ENCODE results near the gene RCBTB1. TPM values are rescaled to one million over a fixed set of nuclear protein-coding genes. Genes with fewer than 3 reads are reported as not detected.

The RCBTB1 gene
- total RNA-seq, 1 donor from 2014 or later: 54.2 TPM

DNA sequence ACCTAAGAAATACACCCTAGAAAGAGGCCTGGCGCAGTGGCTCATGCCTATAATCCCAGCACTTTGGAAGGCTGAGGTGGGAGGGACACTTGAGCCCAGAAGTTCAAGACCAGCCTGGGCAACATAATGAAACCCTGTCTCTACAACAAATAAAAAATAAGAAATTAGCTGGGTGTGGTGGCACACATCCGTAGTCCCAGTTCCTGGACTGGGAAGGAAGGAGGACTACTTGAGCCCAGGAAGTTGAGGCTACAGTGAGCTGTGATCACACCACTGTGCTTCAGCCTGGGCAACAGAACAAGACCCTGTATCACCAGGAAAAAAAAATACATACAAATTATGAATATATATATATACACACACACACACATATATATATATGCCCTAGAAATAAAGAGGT, 47.0 kb downstream of the RCBTB1 start:
- H3K36me3 Mint-ChIP-seq: peaks cover 30% of the 10 kb centered on the region
- no peaks in the 10 kb centered on the region for H3K27me3 ChIP-seq

GRCh38 chr13:49536144-49536873, 49.0 kb downstream of the RCBTB1 start:
- Mint-ChIP-seq H3K9me3 (no peaks in the 10 kb centered on the region), H3K4me1 (peaks cover 9% of the 10 kb centered on the region), H3K27me3 (ENCODE audit: insufficient read depth, low read depth) (no peaks in the 10 kb centered on the region), H3K27ac (no peak overlapping the region), H3K36me3 (peaks cover 41% of the 10 kb centered on the region), H3K4me3 (no peak overlapping the region)
- no peak overlapping the region for H3K4me3 ChIP-seq
- peaks cover 2% of the 10 kb centered on the region for H3K36me3 ChIP-seq
- no peak overlapping the region for H3K9ac ChIP-seq
- TF ChIP-seq EZH2phosphoT487 (IDR thresholded peaks at IDR 0.05) (no peak), EZH2 (IDR thresholded peaks at IDR 0.05) (no peak)
- TF ChIP-seq, protein P1, sequence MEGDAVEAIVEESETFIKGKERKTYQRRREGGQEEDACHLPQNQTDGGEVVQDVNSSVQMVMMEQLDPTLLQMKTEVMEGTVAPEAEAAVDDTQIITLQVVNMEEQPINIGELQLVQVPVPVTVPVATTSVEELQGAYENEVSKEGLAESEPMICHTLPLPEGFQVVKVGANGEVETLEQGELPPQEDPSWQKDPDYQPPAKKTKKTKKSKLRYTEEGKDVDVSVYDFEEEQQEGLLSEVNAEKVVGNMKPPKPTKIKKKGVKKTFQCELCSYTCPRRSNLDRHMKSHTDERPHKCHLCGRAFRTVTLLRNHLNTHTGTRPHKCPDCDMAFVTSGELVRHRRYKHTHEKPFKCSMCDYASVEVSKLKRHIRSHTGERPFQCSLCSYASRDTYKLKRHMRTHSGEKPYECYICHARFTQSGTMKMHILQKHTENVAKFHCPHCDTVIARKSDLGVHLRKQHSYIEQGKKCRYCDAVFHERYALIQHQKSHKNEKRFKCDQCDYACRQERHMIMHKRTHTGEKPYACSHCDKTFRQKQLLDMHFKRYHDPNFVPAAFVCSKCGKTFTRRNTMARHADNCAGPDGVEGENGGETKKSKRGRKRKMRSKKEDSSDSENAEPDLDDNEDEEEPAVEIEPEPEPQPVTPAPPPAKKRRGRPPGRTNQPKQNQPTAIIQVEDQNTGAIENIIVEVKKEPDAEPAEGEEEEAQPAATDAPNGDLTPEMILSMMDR (IDR thresholded peaks at IDR 0.05): no peak
- no peak overlapping the region for H3K4me2 ChIP-seq
- no peaks in the 10 kb centered on the region for H3K79me2 ChIP-seq (ENCODE audit: low read depth)
- no peak overlapping the region for H2AFZ ChIP-seq (replicated peaks)
- H3K4me1 ChIP-seq: peaks cover 6% of the 10 kb centered on the region
- DNase-seq (ENCODE audit: low spot score): no peak
- no peak overlapping the region for H3K27ac ChIP-seq
- no peaks in the 10 kb centered on the region for H3K27me3 ChIP-seq
- no peaks in the 10 kb centered on the region for H3K9me3 ChIP-seq (ENCODE audit: low read depth)
- H3F3A ChIP-seq (ENCODE audit: low read depth): no peaks in the 10 kb centered on the region
- no peaks in the 10 kb centered on the region for H4K20me1 ChIP-seq (ENCODE audit: low read depth)

More for the DNA sequence above, 47.0 kb downstream of the RCBTB1 start:
- Histone ChIP-seq H3K79me2 (ENCODE audit: low read depth) (no peaks in the 10 kb centered on the region), H3K4me3 (no peak overlapping the region), H3K4me1 (peaks cover 6% of the 10 kb centered on the region), H3F3A (ENCODE audit: low read depth) (no peaks in the 10 kb centered on the region), H2AFZ (replicated peaks) (no peak overlapping the region), H3K9ac (no peak overlapping the region), H4K20me1 (ENCODE audit: low read depth) (no peaks in the 10 kb centered on the region), H3K4me2 (no peak overlapping the region), H3K36me3 (peaks cover 5% of the 10 kb centered on the region), H3K9me3 (ENCODE audit: low read depth) (no peaks in the 10 kb centered on the region), H3K27ac (no peak overlapping the region)
- Mint-ChIP-seq H3K4me3 (no peak overlapping the region), H3K4me1 (peaks cover 6% of the 10 kb centered on the region), H3K27me3 (ENCODE audit: insufficient read depth, low read depth) (no peaks in the 10 kb centered on the region), H3K27ac (no peak overlapping the region), H3K9me3 (no peaks in the 10 kb centered on the region)
- no peak for TF ChIP-seq EZH2phosphoT487 (IDR thresholded peaks at IDR 0.05)
- TF ChIP-seq, protein P1 (IDR thresholded peaks at IDR 0.05): no peak
- DNase-seq (ENCODE audit: low spot score): no peak

GRCh38 chr13:49533591-49534269, 51.6 kb downstream of the RCBTB1 start:
- H3K9ac ChIP-seq: no peak overlapping the region
- DNase-seq (ENCODE audit: low spot score): no peak
- H4K20me1 ChIP-seq (ENCODE audit: low read depth): no peaks in the 10 kb centered on the region
- H3K27me3 ChIP-seq: no peaks in the 10 kb centered on the region
- H3K4me3 ChIP-seq: no peak overlapping the region
- H3K9me3 Mint-ChIP-seq: no peaks in the 10 kb centered on the region
- TF ChIP-seq, protein P1 (IDR thresholded peaks at IDR 0.05): no peak
- TF ChIP-seq EZH2 (IDR thresholded peaks at IDR 0.05) (no peak), EZH2phosphoT487 (IDR thresholded peaks at IDR 0.05) (no peak)
- H3K79me2 ChIP-seq (ENCODE audit: low read depth): no peaks in the 10 kb centered on the region
- H3K27ac Mint-ChIP-seq: no peak overlapping the region
- no peak overlapping the region for H3K4me3 Mint-ChIP-seq
- peaks cover 13% of the 10 kb centered on the region for H3K4me1 Mint-ChIP-seq
- no peak overlapping the region for H2AFZ ChIP-seq (replicated peaks)
- H3F3A ChIP-seq (ENCODE audit: low read depth): no peaks in the 10 kb centered on the region
- no peak overlapping the region for H3K4me2 ChIP-seq
- no peaks in the 10 kb centered on the region for H3K36me3 ChIP-seq
- H3K4me1 ChIP-seq: no peaks in the 10 kb centered on the region
- H3K27ac ChIP-seq: no peak overlapping the region
- H3K27me3 Mint-ChIP-seq (ENCODE audit: insufficient read depth, low read depth): no peaks in the 10 kb centered on the region
- H3K9me3 ChIP-seq (ENCODE audit: low read depth): no peaks in the 10 kb centered on the region
- H3K36me3 Mint-ChIP-seq: peaks cover 44% of the 10 kb centered on the region

Data from neural progenitor cell (in vitro differentiated cells).